Activated CD8-positive, alpha-beta T cell treated with anti-CD3 and anti-CD28 coated beads for 36 hours (primary cell): Measurements from ENCODE around the gene DCAKD. TPM values are rescaled to one million over a fixed set of nuclear protein-coding genes. Genes with fewer than 3 reads are reported as not detected.

Experiments used
- ATAC-seq: fragments of 200-7000 bp; cut with Tn5 transposase; one replicate; pipeline ENCODE4 v1.10.0; 2021; ENCODE audit warnings: mild to moderate bottlenecking, moderate library complexity
- CTCF ChIA-PET: fragments of 350-600 bp; sonication (Branson Sonifier 250); formaldehyde crosslinking; loops from one replicate; lab custom pipeline; 2021; ENCODE audit warnings: antibody characterized with exemption; lab: Charles Lee
- POLR2A ChIA-PET: fragments of 350-600 bp; sonication (Branson Sonifier 250); formaldehyde crosslinking; loops from one replicate; lab custom pipeline; 2021; ENCODE audit warnings: antibody characterized with exemption; lab: Charles Lee
- DNase-seq: peaks from one replicate; pipeline ENCODE4 v3.0.0-alpha.2; 2020
- H3K27ac Mint-ChIP-seq: one replicate; pipeline ENCODE4 v1.8.0; 2021; ENCODE audit warnings: mild to moderate bottlenecking, mixed read lengths
- H3K27me3 Mint-ChIP-seq: one replicate; pipeline ENCODE4 v1.8.0; 2021; ENCODE audit warnings: mixed read lengths
- H3K36me3 Mint-ChIP-seq: one replicate; pipeline ENCODE4 v1.8.0; 2021; ENCODE audit warnings: low read depth, mixed read lengths
- H3K4me1 Mint-ChIP-seq: one replicate; pipeline ENCODE4 v1.8.0; 2021; ENCODE audit warnings: low read depth, mixed read lengths
- H3K4me3 Mint-ChIP-seq: one replicate; pipeline ENCODE4 v1.8.0; 2021; ENCODE audit warnings: mild to moderate bottlenecking, moderate library complexity, mixed read lengths
- H3K9me3 Mint-ChIP-seq: one replicate; pipeline ENCODE4 v1.8.0; 2021; ENCODE audit warnings: mixed read lengths
- intact Hi-C: fragments of 100-400 bp; cut with micrococcal nuclease; formaldehyde crosslinking; loops from one replicate; pipeline ENCODE4 v1.10.0; 2022
- total RNA-seq, 2 experiments: library from RNA; stranded (reverse); gene quantifications; one replicate each; pipeline ENCODE4 v1.2.3, GENCODE V29; 2021
- TF ChIP-seq, protein P1 (sequence below): fragments of 200-600 bp; IDR thresholded peaks from one replicate; pipeline ENCODE4 v1.8.0; 2022; ENCODE audit warnings: antibody characterized with exemption, mild to moderate bottlenecking

DCAKD gene, protein sequence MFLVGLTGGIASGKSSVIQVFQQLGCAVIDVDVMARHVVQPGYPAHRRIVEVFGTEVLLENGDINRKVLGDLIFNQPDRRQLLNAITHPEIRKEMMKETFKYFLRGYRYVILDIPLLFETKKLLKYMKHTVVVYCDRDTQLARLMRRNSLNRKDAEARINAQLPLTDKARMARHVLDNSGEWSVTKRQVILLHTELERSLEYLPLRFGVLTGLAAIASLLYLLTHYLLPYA
- 10 to 100 TPM; 34.3 to 35.8 TPM for total RNA-seq

DNA sequence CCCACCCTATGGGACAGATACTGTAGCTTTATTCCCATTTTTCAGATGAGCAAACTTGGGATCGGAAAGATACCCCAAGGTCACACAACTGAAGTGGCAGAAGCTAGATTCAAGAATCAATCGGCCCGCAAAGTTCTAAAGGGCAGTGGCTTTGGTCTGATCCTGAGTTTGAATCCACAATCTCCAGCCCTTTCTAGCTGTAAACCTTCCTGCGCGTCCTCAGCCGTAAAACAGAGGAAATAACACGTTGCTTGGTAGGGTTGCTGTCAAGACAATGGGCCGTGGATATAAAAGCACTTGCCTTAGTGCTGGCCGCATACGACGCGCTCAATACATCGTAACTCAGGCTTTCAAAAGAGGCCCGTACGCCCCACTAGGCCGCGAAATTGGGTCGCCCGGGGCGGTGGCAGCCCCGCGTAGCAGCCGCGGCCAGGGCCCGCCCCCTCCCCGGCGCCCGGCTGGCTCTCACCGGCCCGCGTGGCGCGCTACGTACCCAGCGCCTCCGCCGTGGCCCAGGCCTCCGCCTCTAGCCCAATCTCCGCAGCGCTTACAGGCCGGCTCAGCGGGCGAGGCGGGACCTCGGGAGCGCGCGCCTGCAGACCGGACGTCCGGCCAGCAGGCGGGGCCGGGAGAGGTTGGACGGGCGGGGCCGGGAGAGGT, at the start of gene DCAKD:
TSS of gene DCAKD (minus strand) at position 573 of the 660 bp plus-strand sequence. CDS start 16,747 bp downstream, outside the sequence.
- intact Hi-C loops, result no loop called here
- no peaks in the 10 kb centered on the region for H3K27me3 Mint-ChIP-seq
- TF ChIP-seq, protein P1, sequence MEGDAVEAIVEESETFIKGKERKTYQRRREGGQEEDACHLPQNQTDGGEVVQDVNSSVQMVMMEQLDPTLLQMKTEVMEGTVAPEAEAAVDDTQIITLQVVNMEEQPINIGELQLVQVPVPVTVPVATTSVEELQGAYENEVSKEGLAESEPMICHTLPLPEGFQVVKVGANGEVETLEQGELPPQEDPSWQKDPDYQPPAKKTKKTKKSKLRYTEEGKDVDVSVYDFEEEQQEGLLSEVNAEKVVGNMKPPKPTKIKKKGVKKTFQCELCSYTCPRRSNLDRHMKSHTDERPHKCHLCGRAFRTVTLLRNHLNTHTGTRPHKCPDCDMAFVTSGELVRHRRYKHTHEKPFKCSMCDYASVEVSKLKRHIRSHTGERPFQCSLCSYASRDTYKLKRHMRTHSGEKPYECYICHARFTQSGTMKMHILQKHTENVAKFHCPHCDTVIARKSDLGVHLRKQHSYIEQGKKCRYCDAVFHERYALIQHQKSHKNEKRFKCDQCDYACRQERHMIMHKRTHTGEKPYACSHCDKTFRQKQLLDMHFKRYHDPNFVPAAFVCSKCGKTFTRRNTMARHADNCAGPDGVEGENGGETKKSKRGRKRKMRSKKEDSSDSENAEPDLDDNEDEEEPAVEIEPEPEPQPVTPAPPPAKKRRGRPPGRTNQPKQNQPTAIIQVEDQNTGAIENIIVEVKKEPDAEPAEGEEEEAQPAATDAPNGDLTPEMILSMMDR, result no peak
- POLR2A ChIA-PET, result interaction anchor here (0.7 to 3.9 kb wide), 11 partner anchors 12 to 147 kb away, joined by 3 to 51 read pairs (median 3); partner anchors contain the start of genes HEXIM1 and NMT1
- peaks cover 44% of the 10 kb centered on the region for H3K4me1 Mint-ChIP-seq
- peak; percentile 94 for DNase-seq
- no peaks in the 10 kb centered on the region for H3K9me3 Mint-ChIP-seq
- ATAC-seq, result peak; percentile 97
- H3K27ac Mint-ChIP-seq, result peak within 1 kb of the TSS; percentile 96
- H3K4me3 Mint-ChIP-seq, result peak within 1 kb of the TSS; percentile 84
- H3K36me3 Mint-ChIP-seq, result peaks cover 31% of the 10 kb centered on the region
- CTCF ChIA-PET, result interaction anchor here (0.7 to 3.2 kb wide), 10 partner anchors 10 to 273 kb away, joined by 3 to 17 read pairs (median 6); partner anchors contain the start of genes ACBD4 and NMT1

DNA sequence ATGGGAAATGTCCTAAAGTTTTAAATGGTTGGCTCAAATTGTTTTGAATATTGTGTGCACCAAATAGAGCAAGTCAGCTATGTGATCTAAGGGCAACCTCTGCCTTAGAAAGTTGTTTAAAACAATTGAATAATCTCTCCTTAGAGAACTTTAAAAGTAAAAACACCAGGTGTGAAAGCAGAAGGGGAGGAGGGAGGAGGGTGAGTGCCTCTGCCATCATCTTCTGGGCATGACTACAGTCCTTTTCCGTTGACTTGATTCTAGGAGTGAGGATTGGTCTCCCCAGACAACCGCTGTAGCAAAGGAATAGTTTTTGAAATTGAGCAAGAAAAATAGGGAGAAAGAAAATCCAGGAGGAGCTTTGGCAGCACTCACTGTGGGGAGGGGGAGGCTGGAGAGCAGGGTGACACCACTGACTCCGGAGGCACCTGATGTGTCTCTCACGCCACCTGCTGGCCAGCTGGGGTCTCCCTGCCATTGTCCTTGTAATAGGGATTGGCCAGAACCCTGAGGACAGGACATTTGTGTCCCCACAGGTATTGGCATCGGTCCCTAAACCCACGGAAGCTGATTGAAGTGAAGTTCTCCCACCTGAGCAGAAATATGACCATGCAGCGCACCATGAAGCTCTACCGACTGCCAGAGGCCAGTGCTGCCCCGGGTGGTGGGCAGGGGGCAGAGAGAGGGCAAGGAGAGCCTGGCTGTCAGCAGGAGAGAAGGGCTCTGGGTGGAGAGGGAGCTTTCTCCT, 47.6 kb upstream of the DCAKD start:
- ChIA-PET CTCF (interaction anchor here (0.6 to 2.6 kb wide), 31 partner anchors 9 to 408 kb away, joined by 3 to 31 read pairs (median 4); partner anchors contain the start of genes ACBD4 and DCAKD), POLR2A (interaction anchor here (0.9 kb wide), 2 partner anchors 39 to 48 kb away, joined by 3 read pairs; partner anchors contain the start of gene DCAKD)
- TF ChIP-seq, protein P1, result peak; percentile 92

DNA sequence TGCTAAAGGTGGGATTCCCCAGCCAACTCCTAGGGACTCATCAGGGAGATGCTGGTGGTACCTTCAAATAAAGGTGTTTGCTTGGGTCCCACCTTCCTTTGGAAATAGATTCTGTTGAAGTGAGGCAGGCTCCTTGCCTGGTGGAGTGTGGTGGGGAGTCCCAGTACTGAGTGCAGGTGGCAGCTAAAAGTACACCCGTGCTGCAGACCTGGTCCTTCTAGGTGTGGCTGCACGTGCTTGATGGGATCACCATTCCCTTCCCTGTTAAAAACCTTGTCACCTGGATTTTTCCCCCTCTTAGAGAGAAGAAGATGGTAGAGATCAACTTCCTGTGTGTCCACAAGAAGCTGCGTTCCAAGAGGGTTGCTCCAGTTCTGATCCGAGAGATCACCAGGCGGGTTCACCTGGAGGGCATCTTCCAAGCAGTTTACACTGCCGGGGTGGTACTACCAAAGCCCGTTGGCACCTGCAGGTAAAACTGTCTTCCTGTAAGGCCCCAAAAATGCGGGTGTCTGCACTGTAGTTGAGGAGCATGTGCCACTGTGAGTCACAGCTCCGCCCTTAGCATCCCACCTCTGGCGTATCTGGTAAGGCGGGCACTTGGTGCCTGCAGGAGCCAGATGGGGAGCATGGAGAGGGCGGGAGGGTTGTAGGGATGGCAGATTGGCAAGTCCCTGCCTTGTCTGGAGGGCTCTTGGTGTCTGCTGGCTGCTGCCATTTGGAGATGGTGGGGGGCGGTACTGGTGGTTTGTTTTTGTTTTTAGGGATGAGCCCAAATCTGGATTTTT, 46.8 kb upstream of the DCAKD start:
- H3K9me3 Mint-ChIP-seq, result no peaks in the 10 kb centered on the region
- ATAC-seq, result no peak
- no peak overlapping the region for H3K27ac Mint-ChIP-seq
- DNase-seq, result no peak
- CTCF ChIA-PET, result interaction anchor here (0.9 to 2.6 kb wide), 25 partner anchors 10 to 407 kb away, joined by 3 to 31 read pairs (median 4); partner anchors contain the start of genes ACBD4 and DCAKD
- no peak overlapping the region for H3K4me3 Mint-ChIP-seq
- intact Hi-C loops, result no loop called here
- POLR2A ChIA-PET, result interaction anchor here (0.9 to 1.4 kb wide), 2 partner anchors 12 to 38 kb away, joined by 3 read pairs; no protein-coding TSS in a partner anchor
- H3K36me3 Mint-ChIP-seq, result peaks cover 57% of the 10 kb centered on the region
- H3K4me1 Mint-ChIP-seq, result no peaks in the 10 kb centered on the region
- H3K27me3 Mint-ChIP-seq, result no peaks in the 10 kb centered on the region
- TF ChIP-seq, protein P1, result no peak

More for the DNA sequence above, 47.6 kb upstream of the DCAKD start:
- DNase-seq (peak; percentile 85), ATAC-seq (peak; percentile 89)
- Mint-ChIP-seq H3K36me3 (peaks cover 55% of the 10 kb centered on the region), H3K4me1 (no peaks in the 10 kb centered on the region), H3K9me3 (no peaks in the 10 kb centered on the region), H3K27me3 (no peaks in the 10 kb centered on the region), H3K4me3 (no peak overlapping the region), H3K27ac (peak overlapping the region; percentile 53)
- intact Hi-C loops, result no loop called here

DNA sequence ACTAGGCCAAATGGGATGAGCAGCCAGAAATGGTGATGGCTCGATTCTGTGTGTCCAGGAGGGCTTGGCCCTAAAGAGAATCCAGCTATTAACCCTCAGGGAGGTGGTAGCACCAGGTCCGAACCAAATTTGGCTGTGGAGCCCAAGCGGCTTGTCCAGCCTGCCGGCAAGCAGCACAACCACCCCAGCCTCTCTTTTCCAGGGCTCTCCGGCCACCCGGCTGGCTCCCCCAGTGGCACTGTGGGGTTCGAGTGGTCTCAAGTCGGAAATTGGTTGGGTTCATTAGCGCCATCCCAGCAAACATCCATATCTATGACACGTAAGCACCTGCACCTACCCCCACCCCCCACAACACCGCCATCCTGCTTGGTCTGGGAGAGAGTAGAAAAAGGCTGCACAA, 45.5 kb upstream of the DCAKD start:
- Mint-ChIP-seq H3K36me3 (peaks cover 49% of the 10 kb centered on the region), H3K9me3 (no peaks in the 10 kb centered on the region), H3K4me3 (no peak overlapping the region), H3K4me1 (no peaks in the 10 kb centered on the region), H3K27ac (no peak overlapping the region), H3K27me3 (no peaks in the 10 kb centered on the region)
- CTCF ChIA-PET, result interaction anchor here (0.9 to 2.1 kb wide), 4 partner anchors 9 to 47 kb away, joined by 3 to 5 read pairs (median 4); partner anchors contain the start of genes ACBD4 and PLCD3
- TF ChIP-seq, protein P1, result no peak
- intact Hi-C loops, result no loop called here
- ATAC-seq (no peak), DNase-seq (no peak)
- POLR2A ChIA-PET, result interaction anchor here (0.9 to 1.4 kb wide), 2 partner anchors 11 to 31 kb away, joined by 3 read pairs; no protein-coding TSS in a partner anchor
